ENCODE results near the gene APRT.

The APRT gene

GRCh38 chr16:88818575-88818874 lies 6.8 kb upstream of the APRT start:
- H3K4me3 Mint-ChIP-seq = no peak overlapping the region
- no peak for DNase-seq (ENCODE audit: low spot score in 2 of 2)
- H3K27ac Mint-ChIP-seq = no peak overlapping the region
- ATAC-seq = no peak
- no peaks in the 10 kb centered on the region for H3K4me1 Mint-ChIP-seq
- H3K9me3 Mint-ChIP-seq = no peaks in the 10 kb centered on the region
- H3K36me3 Mint-ChIP-seq = no peaks in the 10 kb centered on the region

GRCh38 chr16:88817785-88818574 lies 6.3 kb upstream of the APRT start:
- ATAC-seq = no peak
- DNase-seq (ENCODE audit: low spot score in 2 of 2) = no peak
- H3K4me1 Mint-ChIP-seq = no peaks in the 10 kb centered on the region
- no peak overlapping the region for H3K4me3 Mint-ChIP-seq
- H3K36me3 Mint-ChIP-seq = peaks cover under 1% of the 10 kb centered on the region
- H3K9me3 Mint-ChIP-seq = no peaks in the 10 kb centered on the region
- H3K27ac Mint-ChIP-seq = no peak overlapping the region

GRCh38 chr16:88816736-88817535 lies 5.2 kb upstream of the APRT start:
- Mint-ChIP-seq H3K9me3 (no peaks in the 10 kb centered on the region), H3K36me3 (peaks cover 9% of the 10 kb centered on the region), H3K4me1 (peaks cover 3% of the 10 kb centered on the region), H3K27ac (no peak overlapping the region), H3K4me3 (no peak overlapping the region)
- DNase-seq (ENCODE audit: low spot score in 2 of 2) = no peak
- no peak for ATAC-seq

- no peak overlapping the region for H3K27ac Mint-ChIP-seq
- ATAC-seq (peak; percentile 9), DNase-seq (ENCODE audit: low spot score in 2 of 2) (peak; percentile 39 to 81)
- H3K4me3 Mint-ChIP-seq = no peak overlapping the region
- H3K4me1 Mint-ChIP-seq = peaks cover 6% of the 10 kb centered on the region
- H3K9me3 Mint-ChIP-seq = no peaks in the 10 kb centered on the region
- H3K36me3 Mint-ChIP-seq = peaks cover 18% of the 10 kb centered on the region
Observed at GRCh38 chr16:88815901-88816589, 4.3 kb upstream of the APRT start.

GRCh38 chr16:88815227-88815626 lies 3.5 kb upstream of the APRT start:
- no peak overlapping the region for H3K27ac Mint-ChIP-seq
- H3K4me1 Mint-ChIP-seq = peaks cover 14% of the 10 kb centered on the region
- peaks cover 26% of the 10 kb centered on the region for H3K36me3 Mint-ChIP-seq
- H3K4me3 Mint-ChIP-seq = no peak overlapping the region
- no peak for DNase-seq (ENCODE audit: low spot score in 2 of 2)
- H3K9me3 Mint-ChIP-seq = no peaks in the 10 kb centered on the region
- ATAC-seq = no peak

GRCh38 chr16:88814144-88814502 lies 2.4 kb upstream of the APRT start:
- H3K27ac Mint-ChIP-seq = no peak overlapping the region
- no peak overlapping the region for H3K4me3 Mint-ChIP-seq
- DNase-seq (ENCODE audit: low spot score in 2 of 2) = no peak
- H3K9me3 Mint-ChIP-seq = no peaks in the 10 kb centered on the region
- H3K36me3 Mint-ChIP-seq = peaks cover 37% of the 10 kb centered on the region
- no peak for ATAC-seq
- peaks cover 23% of the 10 kb centered on the region for H3K4me1 Mint-ChIP-seq

- no peaks in the 10 kb centered on the region for H3K9me3 Mint-ChIP-seq
- peaks cover 26% of the 10 kb centered on the region for H3K4me1 Mint-ChIP-seq
- H3K27ac Mint-ChIP-seq = peak overlapping the region; percentile 96
- H3K36me3 Mint-ChIP-seq = peaks cover 43% of the 10 kb centered on the region
- ATAC-seq = no peak
- H3K4me3 Mint-ChIP-seq = peak overlapping the region; percentile 90
- no peak for DNase-seq (ENCODE audit: low spot score in 2 of 2)
Observed at GRCh38 chr16:88813269-88814143, 1.8 kb upstream of the APRT start.

- H3K4me3 Mint-ChIP-seq = peak overlapping the region; percentile 90
- H3K36me3 Mint-ChIP-seq = peaks cover 51% of the 10 kb centered on the region
- H3K27ac Mint-ChIP-seq = peak overlapping the region; percentile 96
- peaks cover 34% of the 10 kb centered on the region for H3K4me1 Mint-ChIP-seq
- H3K9me3 Mint-ChIP-seq = no peaks in the 10 kb centered on the region
- no peak for DNase-seq (ENCODE audit: low spot score in 2 of 2)
- ATAC-seq = no peak
Observed at GRCh38 chr16:88812513-88813268, 963 bp upstream of the APRT start.

- H3K36me3 Mint-ChIP-seq = peaks cover 67% of the 10 kb centered on the region
- DNase-seq (ENCODE audit: low spot score in 2 of 2) (peak; percentile 56 to 69), ATAC-seq (peak; percentile 66)
- peak overlapping the region; percentile 96 for H3K27ac Mint-ChIP-seq
- peaks cover 37% of the 10 kb centered on the region for H3K4me1 Mint-ChIP-seq
- no peaks in the 10 kb centered on the region for H3K9me3 Mint-ChIP-seq
- peak overlapping the region; percentile 90 for H3K4me3 Mint-ChIP-seq
Observed at GRCh38 chr16:88810912-88811768, 588 bp downstream of the APRT start.

GRCh38 chr16:88810166-88810911 lies 1.4 kb downstream of the APRT start:
- peak overlapping the region; percentile 90 for H3K4me3 Mint-ChIP-seq
- peaks cover 75% of the 10 kb centered on the region for H3K36me3 Mint-ChIP-seq
- H3K4me1 Mint-ChIP-seq = peaks cover 37% of the 10 kb centered on the region
- DNase-seq (ENCODE audit: low spot score in 2 of 2) = peak in 1 of 2 donors; percentile 71
- H3K9me3 Mint-ChIP-seq = no peaks in the 10 kb centered on the region
- ATAC-seq = no peak
- H3K27ac Mint-ChIP-seq = peak overlapping the region; percentile 96

GRCh38 chr16:88809676-88810165 lies 2.0 kb downstream of the APRT start:
- H3K4me3 Mint-ChIP-seq = peak overlapping the region; percentile 90

GRCh38 chr16:88809068-88809675 lies 2.6 kb downstream of the APRT start:
- H3K9me3 Mint-ChIP-seq = no peaks in the 10 kb centered on the region
- peak overlapping the region; percentile 96 for H3K27ac Mint-ChIP-seq
- H3K36me3 Mint-ChIP-seq = peaks cover 86% of the 10 kb centered on the region
- ATAC-seq (no peak), DNase-seq (ENCODE audit: low spot score in 2 of 2) (no peak)
- peaks cover 37% of the 10 kb centered on the region for H3K4me1 Mint-ChIP-seq
- H3K4me3 Mint-ChIP-seq = peak overlapping the region; percentile 90

More at GRCh38 chr16:88809676-88810165, 2.0 kb downstream of the APRT start:
- Mint-ChIP-seq H3K27ac (peak overlapping the region; percentile 96), H3K4me1 (peaks cover 37% of the 10 kb centered on the region), H3K36me3 (peaks cover 81% of the 10 kb centered on the region), H3K9me3 (no peaks in the 10 kb centered on the region)
- ATAC-seq = no peak
- DNase-seq (ENCODE audit: low spot score in 2 of 2) = no peak

Data from stimulated activated effector memory CD8-positive, alpha-beta T cell treated with anti-CD3 and anti-CD28 coated beads, Interleukin-12 subunit alpha, Interleukin-12 subunit beta, amount 100 ng/mL, for 72 hours (primary cell).